H1 (cell line): ENCODE results near the gene UBR2. TPM values are rescaled to one million over a fixed set of nuclear protein-coding genes. Genes with fewer than 3 reads are reported as not detected.

Experiments
- BCL11A ChIP-seq, 2 experiments: IDR thresholded peaks; one replicate each; pipeline ENCODE4 v1.6.1; 2011; ENCODE audit warnings: low read depth in 2 of 2, low read length in 2 of 2, mild to moderate bottlenecking in 2 of 2
- EGR1 ChIP-seq: IDR thresholded peaks from 2 replicates; pipeline ENCODE4 v1.6.1; 2011; ENCODE audit warnings: low read depth, low read length, borderline replicate concordance
- polyA plus RNA-seq, 7 experiments: library from polyadenylated mRNA; depleted of rRNA in 3 of 7; stranded (reverse) in 5 of 7; unstranded in 2 of 7; fragments of >200 nt in 5 of 7; fragments of 200-250 nt in 2 of 7; gene quantifications; 1 replicate in 5 of 7; 2 replicates in 1 of 7; 4 replicates in 1 of 7; pipeline versions ENCODE4 v1.2.1 to v1.2.3, GENCODE V29; 2011 to 2013; ENCODE audit warnings: missing spikeins in 2 of 7, mixed read lengths in 2 of 7
- total RNA-seq: library from RNA; stranded (reverse); fragmentation: NEBNext Ultra II Directional; extraction: Animal tissue kit (Norgen Biotek cat#: 25700); gene quantifications from 2 replicates; pipeline ENCODE4 v1.2.1, GENCODE V29; 2021

Gene UBR2
- total and polyA plus RNA-seq, 2 of the 8 experiments (the other 6 are each of a cell fraction or from before 2014, with no cell fraction given), result 6.5 to 19.5 TPM

- TF ChIP-seq EGR1, result no peak
- no peak for TF ChIP-seq BCL11A (IDR thresholded peaks at IDR 0.05; ENCODE audit: low read depth in 2 of 2, low read length in 2 of 2)
- TF ChIP-seq, all 59 proteins: peak for 0
Observed at GRCh38 chr6:42519779-42520178, 44.0 kb upstream of the UBR2 start (continued).
